HG03060 (cell line): ENCODE data around the gene C16orf87.

ENCODE experiments used
- ATAC-seq: cut with Tn5 transposase; IDR thresholded peaks from one replicate; pipeline ENCODE4 v1.9.1; 2021; ENCODE audit warnings: low read depth, moderate number of reproducible peaks; ENCODE audit not compliant: unreplicated experiment

Gene C16orf87

DNA sequence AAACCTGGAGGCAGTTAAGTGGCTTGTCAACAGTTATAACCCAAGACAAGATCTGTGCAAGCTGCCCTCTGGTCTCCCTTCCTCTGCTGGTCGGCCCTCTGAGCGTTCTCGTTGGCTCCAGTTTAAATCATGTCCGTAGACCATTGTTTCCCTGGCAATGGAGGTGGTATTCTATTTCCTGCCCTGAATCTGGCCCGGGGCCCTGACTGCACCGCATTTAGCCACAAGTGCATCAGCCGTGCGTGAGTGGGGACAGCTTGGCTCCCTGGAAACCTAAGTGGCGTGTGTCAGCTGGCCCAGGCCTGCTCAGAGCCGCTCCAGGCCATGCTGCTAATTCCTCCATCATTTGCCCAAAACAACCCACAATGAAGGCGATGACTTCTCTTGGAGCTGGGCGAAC, 67.8 kb downstream of the C16orf87 start:
- ATAC-seq: no peak

DNA sequence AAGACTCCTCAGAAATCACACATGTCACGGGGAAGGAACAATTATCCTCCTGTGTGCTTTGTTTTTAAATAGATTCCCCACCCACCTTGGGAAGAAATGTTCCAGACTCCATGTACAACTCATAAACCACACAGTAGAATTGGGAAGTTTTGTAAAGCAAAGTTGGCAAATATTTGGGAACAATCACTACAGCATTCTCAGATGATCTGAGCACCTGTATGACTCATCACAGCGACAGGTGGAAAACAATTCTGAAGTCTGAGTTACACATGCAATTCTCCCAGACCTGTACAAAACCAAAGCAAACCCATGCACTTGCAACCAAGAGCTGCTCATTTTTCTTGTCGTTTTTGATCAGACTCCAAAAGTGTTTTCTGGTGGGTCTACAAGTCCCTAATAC, 68.4 kb downstream of the C16orf87 start:
- no peak for ATAC-seq

DNA sequence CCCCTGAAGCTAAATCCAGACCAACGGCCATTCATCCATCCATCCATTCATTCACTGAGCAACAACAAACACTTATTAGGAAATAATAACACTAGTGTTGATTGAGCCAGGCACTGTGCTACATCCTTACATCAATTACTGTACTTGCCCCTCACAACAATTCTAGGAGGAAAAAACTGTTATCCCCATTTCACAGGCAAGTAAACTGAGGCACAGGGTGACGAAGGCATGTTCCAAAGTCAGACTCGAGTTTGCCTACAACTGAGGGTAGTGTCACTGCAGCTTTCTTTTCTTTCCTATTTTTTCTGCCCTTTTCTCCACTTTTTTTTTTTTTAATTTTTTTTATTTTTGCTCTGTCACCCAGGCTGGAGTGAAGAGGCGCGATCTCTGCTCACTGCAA, 71.7 kb downstream of the C16orf87 start:
- no peak for ATAC-seq

DNA sequence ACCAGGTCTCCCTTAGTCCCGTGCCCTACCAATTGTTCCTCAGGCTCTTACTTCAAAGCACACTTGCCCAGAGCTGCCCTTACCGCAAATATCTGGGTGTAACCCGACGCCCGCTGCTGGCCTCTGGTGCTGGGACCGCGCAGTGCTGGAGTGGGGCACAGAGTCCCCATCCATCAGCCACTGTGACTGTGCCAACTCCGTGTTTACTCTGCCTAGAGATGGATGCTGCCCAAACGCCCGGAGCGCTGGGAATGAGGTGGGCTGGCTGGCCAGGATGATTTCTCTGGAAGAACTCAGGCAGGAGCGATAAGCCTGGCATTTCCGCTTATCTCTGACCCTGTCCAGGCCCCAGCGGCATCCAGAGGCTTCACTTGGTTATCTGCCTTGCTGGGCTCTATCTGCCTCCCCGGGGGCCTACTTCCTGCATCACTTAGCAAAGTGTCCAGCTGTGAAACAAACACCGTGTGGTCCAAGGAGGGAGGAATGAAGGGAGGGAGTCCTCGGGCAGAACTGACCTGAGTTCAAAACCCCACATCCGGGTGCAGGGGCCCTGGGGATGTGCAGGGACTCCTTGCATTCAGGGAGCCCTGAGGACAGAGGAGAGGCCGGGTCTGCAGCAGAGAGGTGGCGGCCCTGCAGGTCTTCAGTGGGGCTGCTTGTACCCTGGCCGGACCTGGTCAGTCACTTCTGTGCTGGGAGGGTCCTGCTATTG, 73.5 kb downstream of the C16orf87 start:
- no peak for ATAC-seq

DNA sequence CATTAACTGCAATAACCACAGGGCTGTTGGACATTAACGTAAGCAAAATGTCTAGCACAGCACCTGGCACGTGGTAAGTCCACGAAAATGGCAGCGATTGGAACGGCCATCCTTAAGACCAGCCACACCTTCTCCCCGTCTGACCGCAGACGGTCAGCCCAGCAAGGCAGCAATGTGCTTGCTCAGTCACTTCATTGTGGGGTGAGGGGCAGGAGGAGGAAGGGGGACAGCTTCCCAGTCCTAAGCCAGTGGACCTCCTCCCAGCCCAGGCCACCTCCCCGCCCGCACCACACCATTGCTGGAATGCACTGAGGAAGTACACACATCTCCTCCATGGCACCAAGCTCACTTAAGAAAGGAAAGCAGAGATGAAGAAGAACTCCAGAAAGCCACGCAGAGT, 74.2 kb downstream of the C16orf87 start:
- ATAC-seq: no peak

DNA sequence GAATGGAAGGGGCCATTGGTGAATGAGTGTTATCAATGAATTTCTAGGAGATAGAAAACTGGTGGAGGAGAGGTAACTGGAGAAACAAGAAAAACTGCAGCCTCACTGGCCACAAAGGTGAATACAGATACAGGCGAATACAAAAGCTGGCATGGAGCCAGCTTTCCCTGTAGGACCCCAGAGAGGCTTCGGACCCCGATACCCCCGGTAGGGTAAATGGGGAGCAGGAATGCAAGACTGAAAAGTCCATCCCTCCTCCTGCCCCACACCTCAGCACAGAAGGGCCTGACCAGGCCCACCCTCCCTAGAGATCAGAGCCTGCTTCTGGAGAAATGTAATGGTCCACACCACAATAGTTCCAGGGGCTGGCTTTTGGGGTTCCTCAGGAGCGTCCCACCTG, 78.0 kb downstream of the C16orf87 start:
- ATAC-seq: no peak

DNA sequence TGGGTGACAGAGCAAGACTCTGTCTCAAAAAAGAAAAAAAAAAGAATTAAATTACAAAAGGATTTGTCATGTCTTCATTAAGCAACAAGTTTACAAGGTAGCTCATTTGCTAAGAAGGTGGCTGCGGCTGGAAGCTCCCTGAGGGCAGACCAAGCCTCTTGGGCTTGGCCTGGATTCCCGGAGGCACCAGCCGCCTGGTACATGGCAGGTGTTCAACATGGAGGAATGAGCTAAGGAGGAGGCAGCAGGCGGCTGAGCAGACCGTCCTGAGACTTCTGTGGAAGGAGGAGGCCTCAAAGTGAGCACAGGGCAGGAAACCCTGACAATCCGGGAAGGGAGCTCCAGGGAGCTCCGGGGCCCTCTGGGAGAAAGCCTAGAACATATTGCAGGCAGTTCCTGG, 79.6 kb downstream of the C16orf87 start:
- no peak for ATAC-seq

DNA sequence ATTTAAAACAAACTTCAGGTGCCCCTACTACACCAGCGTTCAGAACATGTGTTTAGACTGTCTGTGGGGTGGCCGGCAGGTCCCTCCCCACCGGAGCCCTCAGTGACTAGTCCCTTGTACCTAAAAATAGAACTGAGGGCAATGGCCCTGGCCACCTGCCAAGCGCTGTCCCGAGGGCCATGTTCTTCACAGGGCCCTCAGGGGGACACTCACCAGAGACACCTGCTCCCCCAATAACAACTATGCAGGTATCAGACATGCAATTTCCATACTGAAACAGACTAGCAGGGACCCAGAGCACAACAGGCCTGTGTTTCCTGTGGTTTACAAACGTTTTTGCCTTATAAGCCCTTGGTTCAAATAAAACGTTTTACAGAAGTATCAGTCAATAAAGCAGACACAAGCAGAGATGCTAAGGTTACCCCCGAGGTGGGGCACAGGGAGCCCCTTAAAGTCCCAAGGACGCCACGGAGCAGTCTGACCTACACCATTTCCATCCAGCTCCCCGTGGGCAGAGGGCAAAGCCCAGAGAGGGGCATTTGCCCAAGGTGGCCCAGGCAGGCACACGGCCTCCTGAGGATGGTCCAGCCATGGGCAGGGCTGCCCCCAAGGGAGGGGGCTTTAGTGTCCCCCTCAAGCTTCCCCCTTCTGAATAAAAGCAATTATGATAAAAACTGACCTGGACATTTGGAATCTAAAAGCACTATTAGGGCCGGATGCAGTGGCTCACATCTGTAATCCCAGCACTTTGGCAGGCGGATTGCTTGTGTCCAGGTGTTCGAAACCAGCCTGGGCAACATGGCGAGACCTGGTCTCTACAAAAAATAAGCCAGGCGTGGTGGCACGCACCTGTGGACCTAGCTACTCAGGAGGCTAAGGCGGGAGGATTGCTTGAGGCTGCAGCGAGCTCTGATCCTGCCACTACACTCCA, 81.9 kb downstream of the C16orf87 start:
- no peak for ATAC-seq

DNA sequence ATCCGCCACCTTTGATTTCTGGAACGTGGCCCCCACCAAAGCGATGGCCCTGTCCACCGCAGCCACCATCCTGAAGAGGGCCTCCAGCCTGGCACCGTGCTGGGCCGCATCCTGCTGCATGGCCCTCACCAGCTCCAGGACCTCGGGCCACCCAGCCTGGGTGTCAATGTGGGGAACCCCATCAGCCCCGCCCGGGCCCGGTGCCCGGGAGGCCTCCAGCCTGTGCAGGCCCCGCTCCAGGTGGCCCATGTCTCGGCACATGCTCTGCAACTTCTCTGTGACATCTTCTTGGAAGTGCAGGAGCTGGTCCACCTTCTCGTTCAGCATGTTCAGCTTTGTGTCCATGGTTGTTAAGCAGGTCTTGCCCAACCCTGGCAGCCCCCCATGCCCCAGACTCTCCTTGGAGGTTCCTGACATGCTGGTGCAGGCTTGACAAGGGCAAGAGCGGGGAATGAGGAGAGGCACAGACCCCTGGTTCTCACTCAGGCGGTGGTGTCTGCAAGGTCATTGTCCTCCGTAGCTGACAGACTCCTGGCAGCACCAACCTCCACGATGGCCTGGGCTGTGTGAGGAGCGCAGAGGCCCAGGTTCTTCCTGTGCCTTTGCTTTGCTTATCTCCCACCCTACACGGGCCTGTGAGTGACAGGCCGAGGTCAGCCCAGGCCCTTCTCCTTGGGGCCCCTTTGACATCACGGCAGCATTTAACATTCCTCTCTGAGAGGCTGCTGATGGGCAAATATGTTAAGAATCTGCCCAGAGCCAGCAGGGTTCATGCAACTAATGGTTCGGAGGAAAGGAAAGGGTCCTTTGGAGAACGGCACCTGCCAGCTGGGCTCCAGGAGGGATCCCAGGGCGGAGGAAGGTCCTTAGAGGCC, 83.0 kb downstream of the C16orf87 start, which contains the start of gene MYLK3:
Gene MYLK3, minus strand, starts transcription at position 568 of the 875 bp plus-strand sequence. Its CDS starts 151 bp downstream, at position 417.
- ATAC-seq: no peak

DNA sequence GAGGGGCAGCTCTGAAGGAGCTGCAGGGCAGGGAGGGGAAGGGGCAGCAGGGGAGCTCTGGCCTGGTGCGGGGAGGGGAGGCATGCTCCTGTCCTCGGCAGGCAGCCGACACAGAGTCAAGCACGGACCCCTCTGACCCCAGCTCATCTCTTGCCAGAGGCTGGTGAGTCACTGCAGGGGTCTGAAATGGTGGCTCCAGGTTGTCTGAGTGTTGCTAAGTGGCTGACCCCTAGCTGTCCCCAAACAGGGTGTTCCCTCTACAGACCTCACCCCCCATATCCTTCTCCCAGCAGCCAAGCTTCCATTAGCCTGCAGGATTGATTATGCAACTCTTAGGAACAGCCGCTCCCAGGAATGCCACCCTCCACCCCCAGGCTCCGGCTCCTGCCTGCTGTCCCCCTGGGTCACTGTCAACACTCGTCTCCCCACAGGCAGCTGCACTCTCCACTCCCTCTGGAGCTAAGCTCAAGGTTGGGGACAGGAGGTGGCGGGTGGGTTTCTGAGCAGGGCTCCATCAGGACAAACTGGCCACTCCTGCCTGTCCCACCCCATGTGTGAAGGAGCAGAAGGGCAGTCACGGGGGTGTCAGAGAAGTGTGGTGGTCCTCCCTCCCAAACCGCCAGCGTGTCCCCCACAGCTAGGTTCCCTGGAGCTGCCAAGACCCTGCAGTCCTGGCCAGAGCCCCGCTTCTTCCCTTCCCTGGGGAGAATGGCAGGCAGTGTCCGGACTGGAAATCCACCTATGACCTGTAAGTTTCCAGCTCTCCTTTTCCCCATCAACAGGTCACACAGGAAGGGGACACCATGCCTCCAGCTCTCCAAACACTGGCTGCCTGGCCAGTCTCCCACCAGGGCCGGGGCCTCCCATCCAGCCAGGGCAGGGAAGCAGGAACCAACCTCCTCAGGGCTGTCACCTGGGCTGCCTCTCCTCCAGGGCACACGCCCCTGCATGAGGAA, 83.9 kb downstream of the C16orf87 start:
- no peak for ATAC-seq
